GM23248 (cell line): ENCODE measurements around the gene MRLN. TPM values are rescaled to one million over a fixed set of nuclear protein-coding genes. Genes with fewer than 3 reads are reported as not detected.
"Not testable (repeated sequence)": the region's sequence is repeated elsewhere in the genome, so short reads cannot be mapped to it uniquely, and the experiment has no call there.

Source experiments
- DNase-seq: peaks from one replicate; pipeline ENCODE4 v3.0.0-alpha.2; 2015
- H2AFZ ChIP-seq: fragments of 200-600 bp; sonication (generic); 2 replicates; pipeline ENCODE4 v1.6.1; 2016; ENCODE audit warnings: antibody characterized with exemption
- H3F3A ChIP-seq: fragments of 200-600 bp; sonication (generic); 2 replicates; pipeline ENCODE4 v1.6.1; 2016; ENCODE audit warnings: mild to moderate bottlenecking, antibody characterized with exemption, mixed run types; ENCODE audit not compliant: insufficient read depth
- H3K27ac ChIP-seq: fragments of 200-600 bp; sonication (generic); 2 replicates; pipeline ENCODE4 v1.5.1; 2016; ENCODE audit warnings: mild to moderate bottlenecking
- H3K27me3 ChIP-seq: fragments of 200-600 bp; sonication (generic); replicated peaks from 2 replicates; pipeline ENCODE4 v1.6.1; 2016; ENCODE audit warnings: mild to moderate bottlenecking; ENCODE audit not compliant: insufficient read depth
- H3K36me3 ChIP-seq: fragments of 200-600 bp; sonication (generic); 2 replicates; pipeline ENCODE4 v1.6.1; 2016; ENCODE audit warnings: low read depth, mild to moderate bottlenecking
- H3K4me1 ChIP-seq: fragments of 200-600 bp; sonication (generic); 2 replicates; pipeline ENCODE4 v1.6.1; 2016; ENCODE audit warnings: mild to moderate bottlenecking; ENCODE audit not compliant: insufficient read depth
- H3K4me2 ChIP-seq: fragments of 200-600 bp; sonication (generic); one replicate; pipeline ENCODE4 v1.6.1; 2016; ENCODE audit warnings: mild to moderate bottlenecking; ENCODE audit not compliant: unreplicated experiment
- H3K4me3 ChIP-seq: fragments of 200-600 bp; sonication (generic); 2 replicates; pipeline ENCODE4 v1.5.1; 2016; ENCODE audit warnings: mild to moderate bottlenecking
- H3K79me2 ChIP-seq: fragments of 200-600 bp; sonication (generic); 2 replicates; pipeline ENCODE4 v1.6.1; 2016; ENCODE audit warnings: mild to moderate bottlenecking; ENCODE audit not compliant: insufficient read depth
- H3K9ac ChIP-seq: fragments of 200-600 bp; sonication (generic); 2 replicates; pipeline ENCODE4 v1.6.1; 2016; ENCODE audit warnings: mild to moderate bottlenecking
- H3K9me2 ChIP-seq: fragments of 200-600 bp; sonication (generic); 2 replicates; pipeline ENCODE4 v1.6.1; 2016; ENCODE audit warnings: mixed run types, mild to moderate bottlenecking, moderate library complexity; ENCODE audit not compliant: insufficient read depth
- H3K9me3 ChIP-seq: fragments of 200-600 bp; sonication (generic); one replicate; pipeline ENCODE4 v1.6.1; 2017; ENCODE audit warnings: low read depth
- H4K20me1 ChIP-seq: fragments of 200-600 bp; sonication (generic); 2 replicates; pipeline ENCODE4 v1.6.0; 2016; ENCODE audit not compliant: insufficient read depth
- EZH2 ChIP-seq: fragments of 200-600 bp; sonication (generic); IDR thresholded peaks from 2 replicates; pipeline ENCODE4 v1.6.1; 2018; ENCODE audit warnings: antibody characterized with exemption, mild to moderate bottlenecking; ENCODE audit not compliant: insufficient read depth, poor library complexity, severe bottlenecking
- EZH2phosphoT487 ChIP-seq: fragments of 200-600 bp; sonication (generic); IDR thresholded peaks from 2 replicates; pipeline ENCODE4 v1.6.1; 2018; ENCODE audit warnings: antibody characterized with exemption, moderate library complexity, mild to moderate bottlenecking, low read depth; ENCODE audit not compliant: insufficient read depth
- WGBS, 2 experiments: methylation state at CpG; one replicate each; pipeline ENCODE4 v1.1.6; 2015 to 2017; ENCODE audit warnings: low lambda C conversion rate in 2 of 2, low coverage in 1 of 2; ENCODE audit errors: missing lambda C conversion rate in 2 of 2; 5-methylcytosine and 5-hydroxymethylcytosine counted together
- in situ Hi-C: fragments of 300-500 bp; cut with MboI; formaldehyde crosslinking; loops from 2 replicates; pipeline ENCODE4 v1.15.0; 2020
- polyA plus RNA-seq: library from polyadenylated mRNA; unstranded; fragments of >200 nt; fragmentation: Nextera tagmentation; extraction: Ambion mirVana; gene quantifications from 2 replicates; pipeline ENCODE4 v1.2.1, GENCODE V29; 2016
- total RNA-seq: library from RNA; depleted of rRNA; stranded (reverse); fragments of >200 nt; shearing (Covaris generic); gene quantifications from 2 replicates; pipeline ENCODE4 v1.2.3, GENCODE V29; 2014

Gene MRLN
- total and polyA plus RNA-seq, 2 experiments from 2014 or later: not detected

GRCh38 chr10:59736749-59737148 is 16.5 kb downstream of the MRLN start:
- TF ChIP-seq EZH2phosphoT487 (no peak), EZH2 (no peak)
- Histone ChIP-seq H2AFZ (no peak overlapping the region), H3K36me3 (no peaks in the 10 kb centered on the region), H3F3A (no peaks in the 10 kb centered on the region), H3K27me3 (peaks cover 7% of the 10 kb centered on the region; the same call in 1 of the 2 replicates), H3K79me2 (no peaks in the 10 kb centered on the region), H4K20me1 (no peaks in the 10 kb centered on the region), H3K4me1 (no peaks in the 10 kb centered on the region), H3K4me2 (no peak overlapping the region), H3K9ac (no peak overlapping the region), H3K9me3 (no peaks in the 10 kb centered on the region), H3K27ac (no peak overlapping the region), H3K9me2 (no peaks in the 10 kb centered on the region), H3K4me3 (no peak overlapping the region)
- 21 to 29% methylated on average over 1 of the region's 1 CpG for WGBS, 2 experiments
- in situ Hi-C loops: no loop called here
- no peak for DNase-seq

- H2AFZ ChIP-seq: no peak overlapping the region
- H3K4me1 ChIP-seq: no peaks in the 10 kb centered on the region
- no peaks in the 10 kb centered on the region for H3K9me2 ChIP-seq
- H3K27me3 ChIP-seq: peaks cover 7% of the 10 kb centered on the region; the same call in 1 of the 2 replicates
- no peaks in the 10 kb centered on the region for H3K9me3 ChIP-seq
- H3K4me2 ChIP-seq: no peak overlapping the region
- DNase-seq: no peak
- H3F3A ChIP-seq: no peaks in the 10 kb centered on the region
- in situ Hi-C loops: no loop called here
- H4K20me1 ChIP-seq: no peaks in the 10 kb centered on the region
- no peak overlapping the region for H3K4me3 ChIP-seq
- 0 to 9% methylated on average over 1 of the region's 1 CpG for WGBS, 2 experiments
- H3K9ac ChIP-seq: no peak overlapping the region
- H3K79me2 ChIP-seq: no peaks in the 10 kb centered on the region
- TF ChIP-seq EZH2: no peak
- TF ChIP-seq EZH2phosphoT487: no peak
- H3K27ac ChIP-seq: no peak overlapping the region
- H3K36me3 ChIP-seq: no peaks in the 10 kb centered on the region
These were observed 18.0 kb downstream of the MRLN start for GRCh38 chr10:59735296-59735695.

GRCh38 chr10:59734014-59734462 is 19.2 kb downstream of the MRLN start:
- DNase-seq: no peak
- Histone ChIP-seq H3K27me3 (peaks cover 7% of the 10 kb centered on the region; the same call in 1 of the 2 replicates), H3K79me2 (no peaks in the 10 kb centered on the region), H3K4me3 (no peak overlapping the region), H3K9ac (no peak overlapping the region), H2AFZ (no peak overlapping the region), H3K27ac (no peak overlapping the region), H3K9me2 (no peaks in the 10 kb centered on the region), H3K9me3 (no peaks in the 10 kb centered on the region), H3K36me3 (no peaks in the 10 kb centered on the region), H4K20me1 (no peaks in the 10 kb centered on the region), H3K4me1 (no peaks in the 10 kb centered on the region), H3K4me2 (no peak overlapping the region), H3F3A (no peaks in the 10 kb centered on the region)
- TF ChIP-seq EZH2: no peak
- TF ChIP-seq EZH2phosphoT487: no peak
- 58 to 64% methylated on average over 3 of the region's 3 CpGs for WGBS, 2 experiments
- in situ Hi-C loops: no loop called here

DNA sequence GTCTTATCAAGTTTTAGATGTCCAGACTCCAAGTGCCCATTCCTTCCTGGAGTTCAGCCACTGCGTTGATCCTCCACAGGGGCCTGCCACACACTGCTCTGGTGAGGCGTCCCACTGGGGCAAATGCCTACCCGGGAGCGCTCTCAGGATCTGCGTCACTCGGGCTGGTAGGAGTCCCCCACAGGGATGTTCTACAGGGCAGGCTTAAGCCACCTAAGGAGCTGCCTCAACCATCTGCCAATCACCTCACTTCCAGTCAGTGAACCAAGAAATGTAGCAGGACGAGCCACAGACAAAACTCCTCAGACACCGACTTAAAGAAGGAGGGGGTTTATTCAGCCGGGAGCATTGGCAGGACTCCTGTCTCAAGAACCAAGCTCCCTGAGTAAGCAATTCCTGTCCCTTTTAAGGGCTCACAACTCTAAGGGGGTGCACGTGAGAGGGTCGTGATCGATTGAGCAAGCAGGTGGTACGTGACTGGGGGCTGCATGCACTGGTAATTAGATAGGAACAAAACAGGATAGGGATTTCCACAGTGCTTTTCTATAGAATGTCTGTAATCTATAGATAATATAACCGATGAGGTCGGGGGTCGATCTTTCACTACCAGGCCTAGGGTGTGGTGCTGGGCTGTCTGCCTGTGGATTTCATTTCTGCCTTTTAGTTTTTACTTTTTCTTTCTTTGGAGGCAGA is 19.8 kb downstream of the MRLN start:
- H3K9me2 ChIP-seq, H3K27ac ChIP-seq, H3K4me3 ChIP-seq, in situ Hi-C loops, H3K4me2 ChIP-seq, H3F3A ChIP-seq, H3K27me3 ChIP-seq, H3K79me2 ChIP-seq, H3K4me1 ChIP-seq, H3K9me3 ChIP-seq, H3K9ac ChIP-seq, H2AFZ ChIP-seq, H3K36me3 ChIP-seq, H4K20me1 ChIP-seq, DNase-seq: not testable (repeated sequence)
- WGBS, 2 experiments: 63 to 65% methylated on average over 16 of the region's 16 CpGs

GRCh38 chr10:59732849-59733248 is 20.4 kb downstream of the MRLN start:
- H3K36me3 ChIP-seq, H3K9me3 ChIP-seq, H3F3A ChIP-seq, H2AFZ ChIP-seq, H3K9ac ChIP-seq, in situ Hi-C loops, DNase-seq, H3K9me2 ChIP-seq, H3K4me1 ChIP-seq, H3K79me2 ChIP-seq, H3K27ac ChIP-seq, H3K4me2 ChIP-seq, H3K27me3 ChIP-seq, H3K4me3 ChIP-seq, H4K20me1 ChIP-seq: not testable (repeated sequence)
- WGBS, 2 experiments: 86 to 88% methylated on average over 4 of the region's 4 CpGs

DNA sequence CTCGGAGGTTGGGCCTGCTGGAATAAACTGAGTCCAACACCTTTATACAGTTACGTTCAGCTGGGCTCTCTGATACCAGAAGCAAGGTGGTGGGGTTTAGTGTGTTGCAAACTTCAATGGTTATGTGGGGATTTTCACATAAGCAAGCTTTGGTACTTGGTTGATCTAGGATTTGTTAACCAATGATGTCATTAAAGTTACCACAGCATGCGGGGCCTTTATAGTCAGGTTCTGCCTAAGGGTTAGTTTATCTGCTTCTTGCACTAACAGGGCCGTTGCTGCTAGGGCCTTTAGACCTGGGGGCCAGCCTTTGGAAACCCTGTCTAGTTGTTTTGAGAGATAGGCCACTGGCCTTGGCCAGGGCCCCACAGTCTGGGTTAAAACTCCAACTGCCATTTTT is 24.1 kb downstream of the MRLN start:
- H3K27me3 ChIP-seq, H3K9me2 ChIP-seq, in situ Hi-C loops, H3K4me1 ChIP-seq, H3K9me3 ChIP-seq, H3K4me3 ChIP-seq, H3K36me3 ChIP-seq, H3K9ac ChIP-seq, H4K20me1 ChIP-seq, DNase-seq, H3K27ac ChIP-seq, H3K79me2 ChIP-seq, H3F3A ChIP-seq, H2AFZ ChIP-seq, H3K4me2 ChIP-seq: not testable (repeated sequence)
- 49 to 55% methylated on average over 4 of the region's 4 CpGs for WGBS, 2 experiments
